Suppressor macrophage treated with lipopolysaccharide for 4 hours (primary cell): ENCODE measurements around the gene EIF5A2.

Experiments
- DNase-seq: peaks from one replicate; pipeline ENCODE4 v3.0.0-alpha.2; 2020

Gene EIF5A2

DNA sequence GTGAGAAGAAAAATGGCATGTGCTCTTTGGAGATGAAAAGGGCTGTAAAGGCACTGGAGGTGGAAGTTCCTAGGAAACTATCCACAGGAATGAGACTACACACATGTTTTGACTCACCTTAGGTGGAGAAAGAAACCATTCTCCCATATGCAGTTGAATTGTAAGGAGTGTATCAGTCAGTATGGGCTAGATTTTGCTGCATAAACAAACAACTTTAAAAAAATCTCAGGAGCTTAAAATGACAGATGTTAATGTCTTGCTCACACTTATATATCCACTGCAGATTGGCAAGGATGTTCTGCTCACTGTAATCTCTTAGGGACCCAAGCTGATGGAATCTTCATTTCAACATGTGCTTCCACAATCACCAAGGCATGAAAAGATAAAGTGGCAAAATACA lies 64.1 kb downstream of the EIF5A2 start:
- no peak for DNase-seq

- DNase-seq, result no peak
Measured at GRCh38 chr3:170840291-170840859, 68.1 kb downstream of the EIF5A2 start.

- DNase-seq, result no peak
Measured at GRCh38 chr3:170839518-170840100, 68.8 kb downstream of the EIF5A2 start.
